ENCODE results near the gene KCNIP4.

- TF ChIP-seq POLR2A (IDR thresholded peaks at IDR 0.05) = no peak
- TF ChIP-seq, protein P1, sequence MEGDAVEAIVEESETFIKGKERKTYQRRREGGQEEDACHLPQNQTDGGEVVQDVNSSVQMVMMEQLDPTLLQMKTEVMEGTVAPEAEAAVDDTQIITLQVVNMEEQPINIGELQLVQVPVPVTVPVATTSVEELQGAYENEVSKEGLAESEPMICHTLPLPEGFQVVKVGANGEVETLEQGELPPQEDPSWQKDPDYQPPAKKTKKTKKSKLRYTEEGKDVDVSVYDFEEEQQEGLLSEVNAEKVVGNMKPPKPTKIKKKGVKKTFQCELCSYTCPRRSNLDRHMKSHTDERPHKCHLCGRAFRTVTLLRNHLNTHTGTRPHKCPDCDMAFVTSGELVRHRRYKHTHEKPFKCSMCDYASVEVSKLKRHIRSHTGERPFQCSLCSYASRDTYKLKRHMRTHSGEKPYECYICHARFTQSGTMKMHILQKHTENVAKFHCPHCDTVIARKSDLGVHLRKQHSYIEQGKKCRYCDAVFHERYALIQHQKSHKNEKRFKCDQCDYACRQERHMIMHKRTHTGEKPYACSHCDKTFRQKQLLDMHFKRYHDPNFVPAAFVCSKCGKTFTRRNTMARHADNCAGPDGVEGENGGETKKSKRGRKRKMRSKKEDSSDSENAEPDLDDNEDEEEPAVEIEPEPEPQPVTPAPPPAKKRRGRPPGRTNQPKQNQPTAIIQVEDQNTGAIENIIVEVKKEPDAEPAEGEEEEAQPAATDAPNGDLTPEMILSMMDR (IDR thresholded peaks at IDR 0.05) = no peak
- TF ChIP-seq POLR2AphosphoS5 (IDR thresholded peaks at IDR 0.05) = no peak
Measured at GRCh38 chr4:21376176-21376575, 572.4 kb downstream of the KCNIP4 start.
